Non-pigmented ciliary epithelial cell (primary cell): ENCODE results near the gene ELOVL6.
A peak's percentile ranks its signal among the peaks of the same experiment; 100 is the strongest.
"Not testable (repeated sequence)": the region's sequence is repeated elsewhere in the genome, so short reads cannot be mapped to it uniquely, and the experiment has no call there.

ENCODE experiments used
- DNase-seq: peaks from one replicate; pipeline ENCODE4 v3.0.0-alpha.2; 2010; ENCODE audit warnings: low read depth

The ELOVL6 gene, protein sequence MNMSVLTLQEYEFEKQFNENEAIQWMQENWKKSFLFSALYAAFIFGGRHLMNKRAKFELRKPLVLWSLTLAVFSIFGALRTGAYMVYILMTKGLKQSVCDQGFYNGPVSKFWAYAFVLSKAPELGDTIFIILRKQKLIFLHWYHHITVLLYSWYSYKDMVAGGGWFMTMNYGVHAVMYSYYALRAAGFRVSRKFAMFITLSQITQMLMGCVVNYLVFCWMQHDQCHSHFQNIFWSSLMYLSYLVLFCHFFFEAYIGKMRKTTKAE

DNA sequence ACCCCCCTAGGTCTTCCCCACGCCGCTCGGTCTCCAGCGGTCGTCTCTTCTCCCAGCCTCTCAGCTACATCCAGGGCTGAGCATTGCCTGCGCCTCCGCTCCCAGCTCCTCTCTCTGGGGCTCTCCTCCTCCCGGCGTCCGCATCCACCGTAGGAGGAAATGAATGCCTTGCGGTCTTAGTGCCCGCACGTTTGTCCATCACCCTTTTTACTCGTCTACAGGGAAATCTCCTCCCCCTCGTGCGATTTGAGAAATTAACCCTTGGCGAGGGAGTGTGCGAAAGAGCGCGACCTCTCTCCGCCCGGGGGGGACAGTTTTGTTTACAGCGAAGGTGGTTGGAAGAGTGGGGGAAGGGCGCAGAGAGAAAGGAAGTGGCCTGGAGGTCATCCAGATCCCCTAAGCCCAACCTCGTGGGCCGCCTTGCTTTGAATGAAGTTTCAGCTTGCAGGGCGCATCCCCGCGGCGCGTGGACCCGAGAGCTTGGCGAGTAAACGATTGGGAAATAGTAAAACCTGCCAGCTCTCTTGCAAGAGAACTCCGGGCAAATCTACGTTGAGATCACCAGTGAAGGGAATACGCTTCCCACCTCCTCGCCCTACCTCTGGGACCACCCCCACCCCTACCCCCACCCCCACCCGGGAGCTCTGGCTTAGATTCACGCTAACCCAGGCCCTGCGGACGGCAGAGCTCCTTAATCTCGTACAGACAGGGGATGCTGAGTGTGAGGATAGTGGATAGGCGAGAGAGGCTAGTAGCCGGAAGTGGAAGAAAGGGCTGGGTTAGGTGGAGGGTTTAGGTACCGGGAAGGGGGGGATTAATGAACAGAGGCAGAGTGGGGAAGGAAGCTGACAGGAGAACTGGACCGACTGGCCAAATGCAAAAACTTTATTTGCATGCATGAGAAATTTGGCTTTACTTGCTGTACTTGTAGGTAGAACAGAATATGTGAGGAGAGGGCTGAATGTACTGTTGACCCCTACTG is at the start of gene ELOVL6:
ELOVL6 (minus strand) TSS at position 181 of the 982 bp plus-strand sequence. CDS start 280 bp downstream, outside the sequence.
- DNase-seq = no peak

DNA sequence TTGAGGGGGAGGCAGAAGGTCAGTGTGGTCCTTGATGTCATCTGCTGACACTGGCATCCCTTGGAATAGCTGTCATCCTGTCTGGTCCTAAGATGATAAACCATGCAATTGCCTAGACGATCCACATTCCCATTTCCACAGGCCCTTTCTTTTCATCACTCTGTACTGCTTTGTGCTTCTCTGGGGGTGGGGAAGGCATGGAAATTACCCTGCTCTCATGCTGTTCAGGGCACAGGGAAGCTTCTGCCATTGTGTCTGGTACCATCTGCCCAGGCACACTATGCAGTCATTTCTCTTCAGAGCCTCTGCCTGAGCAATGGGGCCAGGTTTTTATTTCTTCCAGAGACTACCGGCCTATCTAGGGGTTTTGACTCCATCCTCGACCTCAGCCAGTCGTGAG is 49.7 kb upstream of the ELOVL6 start:
- DNase-seq = no peak

DNA sequence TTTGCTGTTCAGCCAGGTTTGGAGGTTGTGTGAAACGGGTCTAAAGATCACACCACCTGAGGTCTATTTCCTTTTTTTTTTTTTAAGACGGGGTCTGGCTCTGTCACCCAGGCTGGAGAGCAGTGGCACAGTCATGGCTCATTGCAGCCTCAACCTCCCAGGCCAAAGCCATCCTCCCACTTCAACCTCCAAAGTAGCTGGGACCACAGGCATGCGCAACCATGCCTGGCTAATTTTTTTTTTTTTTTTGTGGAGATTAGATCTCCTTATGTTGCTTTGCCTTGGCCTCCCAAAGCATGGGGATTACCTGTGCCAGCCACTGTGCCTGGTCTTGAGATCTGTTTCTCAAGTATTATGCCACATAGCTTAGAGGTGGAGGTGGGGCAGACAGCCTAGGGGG is 49.2 kb upstream of the ELOVL6 start:
- no peak for DNase-seq

DNA sequence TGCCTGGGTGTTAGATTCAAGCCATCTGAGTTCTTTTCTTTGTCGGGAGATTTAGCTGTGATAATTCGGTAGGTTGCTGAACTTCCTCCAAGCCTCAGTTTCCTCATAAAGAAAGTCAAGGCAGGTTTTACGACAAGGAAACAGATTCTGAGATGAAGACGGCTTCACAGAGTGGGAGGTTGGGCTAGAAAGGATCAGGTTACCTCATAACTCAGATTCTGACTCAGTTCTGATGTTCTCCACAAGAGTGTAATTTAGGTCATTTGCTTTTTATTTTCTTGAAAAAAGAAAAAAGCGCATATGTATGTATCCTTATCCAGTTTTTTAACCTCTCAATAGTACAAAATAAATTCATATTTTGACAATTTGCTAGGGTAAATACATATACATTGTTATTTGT is 47.2 kb upstream of the ELOVL6 start:
- peak; percentile 24 for DNase-seq

DNA sequence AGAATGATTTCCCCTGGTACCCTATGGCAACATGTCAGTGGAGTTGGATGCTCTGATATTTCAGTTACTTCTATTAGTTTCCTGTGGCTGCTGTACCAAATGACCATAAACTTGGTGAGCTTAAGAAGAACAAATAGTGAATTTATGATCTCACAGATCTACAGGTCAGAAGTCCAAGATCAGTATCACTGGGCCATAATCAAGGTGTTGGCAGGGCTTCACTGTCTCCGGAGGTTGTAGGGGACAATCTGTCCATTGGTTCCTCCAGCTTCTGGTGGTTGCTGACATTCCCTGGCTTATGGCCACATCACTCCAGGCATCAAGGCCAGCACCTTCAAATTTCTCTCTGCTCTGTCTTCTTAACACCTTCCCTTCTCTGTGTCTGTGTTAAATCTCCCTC is 37.9 kb upstream of the ELOVL6 start:
- no peak for DNase-seq

DNA sequence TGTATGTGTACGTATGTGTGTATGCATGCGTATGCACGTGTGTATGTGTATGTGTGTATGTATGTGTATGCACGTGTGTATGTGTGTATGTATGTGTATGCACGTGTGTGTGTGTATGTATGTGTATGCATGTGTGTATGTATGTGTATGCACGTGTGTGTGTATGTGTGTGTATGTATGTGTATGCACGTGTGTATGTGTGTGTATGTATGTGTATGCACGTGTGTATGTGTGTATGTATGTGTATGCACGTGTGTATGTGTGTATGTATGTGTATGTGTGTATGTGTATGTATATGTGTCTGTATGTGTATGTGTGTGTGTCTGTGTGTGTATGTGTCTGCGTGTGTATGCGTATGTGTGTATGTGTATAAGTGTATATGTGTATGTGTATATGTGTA is 35.2 kb upstream of the ELOVL6 start:
- DNase-seq = not testable (repeated sequence)

DNA sequence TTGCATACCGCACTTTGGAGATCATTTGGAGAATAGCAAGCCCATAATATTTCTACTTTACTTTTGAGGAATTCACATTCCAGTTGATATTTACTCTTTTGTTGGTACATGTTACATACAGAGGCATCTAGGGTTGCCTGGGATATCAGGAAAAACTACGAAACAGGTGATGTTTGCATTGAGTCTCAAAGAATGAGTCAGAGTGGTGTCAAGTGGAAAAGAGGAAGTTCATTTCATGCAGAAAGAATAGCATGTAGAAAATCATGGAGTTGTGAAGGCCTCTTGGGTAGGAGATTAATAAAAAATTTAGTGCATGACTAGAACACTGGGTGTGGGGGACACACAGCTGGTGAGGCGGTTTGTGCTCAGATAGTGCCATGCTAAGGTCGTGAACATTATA is 33.5 kb upstream of the ELOVL6 start:
- DNase-seq = no peak

DNA sequence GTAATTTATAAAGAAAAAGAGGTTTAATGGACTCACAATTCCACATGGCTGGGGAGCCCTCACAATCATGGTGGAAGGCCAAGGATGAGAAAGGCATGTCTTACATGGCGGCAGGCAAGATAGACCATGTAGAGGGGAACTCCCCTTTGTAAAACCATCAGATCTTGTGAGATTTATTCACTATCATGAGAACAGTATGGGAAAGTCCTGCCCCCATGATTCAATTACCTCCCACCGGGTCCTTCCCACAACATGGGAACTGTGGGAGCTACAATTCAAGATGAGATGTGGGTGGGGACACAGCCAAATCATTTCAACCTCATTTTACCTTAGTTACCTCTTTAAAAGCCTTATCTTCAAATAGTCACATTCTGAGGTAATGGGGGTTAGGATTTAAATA is 30.9 kb upstream of the ELOVL6 start:
- no peak for DNase-seq

DNA sequence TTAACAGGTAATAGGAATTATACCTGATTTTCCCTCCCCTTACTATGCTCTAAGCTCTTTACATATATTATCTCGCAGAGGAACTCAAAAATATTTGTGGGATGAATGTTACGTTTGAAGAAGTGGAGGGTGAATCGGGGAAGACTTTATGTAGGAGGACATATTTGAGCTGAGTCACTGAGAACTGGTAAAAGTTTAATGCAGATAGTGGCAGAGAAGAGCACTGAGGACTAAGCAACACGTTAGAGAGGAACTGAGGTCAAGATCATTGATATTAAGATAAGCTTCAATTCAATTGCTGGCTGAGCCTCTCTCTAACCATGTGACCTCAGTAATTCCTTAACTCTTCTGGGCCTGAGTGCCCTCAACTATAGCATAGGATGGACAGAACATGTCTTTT is 26.4 kb upstream of the ELOVL6 start:
- peak; percentile 19 for DNase-seq

DNA sequence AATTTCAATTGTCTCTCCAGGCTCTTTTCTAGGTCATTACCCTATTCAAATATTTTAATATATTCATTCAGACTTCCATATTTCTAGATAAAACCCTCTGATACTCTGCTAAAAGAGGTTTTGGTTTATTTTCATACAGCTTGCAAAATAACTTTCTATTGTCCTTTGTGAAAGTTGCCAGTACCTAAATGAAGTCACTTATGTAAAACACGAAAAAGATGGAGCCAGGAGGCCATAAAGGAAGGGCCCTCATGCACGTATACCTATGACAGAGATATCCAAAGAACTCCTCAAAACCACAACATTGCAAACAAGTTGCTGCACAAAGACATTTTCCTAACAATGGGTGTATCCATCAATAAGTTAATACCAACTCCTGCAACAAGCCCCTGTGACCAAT is 25.7 kb upstream of the ELOVL6 start:
- no peak for DNase-seq

DNA sequence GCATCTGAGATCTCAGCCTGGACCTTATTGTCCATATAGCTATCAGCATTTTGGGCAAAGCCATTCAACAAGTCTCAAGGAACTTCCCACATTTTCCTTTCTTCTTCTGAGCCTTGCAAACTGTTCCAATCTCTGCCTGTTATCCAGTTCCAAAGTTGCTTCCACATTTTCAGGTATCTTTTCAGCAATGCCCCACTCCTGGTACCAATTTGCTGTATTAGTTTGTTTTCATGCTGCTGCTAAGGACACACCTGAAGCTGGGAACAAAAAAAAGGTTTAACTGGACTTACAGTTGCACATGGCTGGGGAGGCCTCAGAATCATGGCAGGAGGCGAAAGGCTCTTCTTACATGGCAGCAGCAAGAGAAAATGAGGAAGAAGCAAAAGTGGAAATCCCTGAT is 20.5 kb upstream of the ELOVL6 start:
- DNase-seq = not testable (repeated sequence)

DNA sequence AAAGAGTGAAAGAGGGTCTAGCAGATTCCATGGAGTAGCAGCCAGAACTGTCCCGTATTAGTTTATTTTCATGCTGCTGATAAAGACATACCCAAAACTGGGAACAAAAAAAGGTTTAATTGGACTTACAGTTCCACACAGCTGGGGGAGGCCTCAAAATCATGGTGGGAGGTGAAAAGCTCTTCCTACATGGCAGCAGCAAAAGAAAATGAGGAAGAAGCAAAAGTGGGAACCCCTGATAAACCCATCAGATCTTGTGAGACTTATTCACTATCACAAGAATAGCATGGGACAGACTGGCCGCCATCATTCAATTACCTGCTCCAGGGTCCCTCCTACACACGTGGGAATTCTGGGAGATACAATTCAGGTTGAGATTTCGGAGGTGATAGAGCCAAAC is 18.8 kb upstream of the ELOVL6 start:
- DNase-seq = not testable (repeated sequence)

DNA sequence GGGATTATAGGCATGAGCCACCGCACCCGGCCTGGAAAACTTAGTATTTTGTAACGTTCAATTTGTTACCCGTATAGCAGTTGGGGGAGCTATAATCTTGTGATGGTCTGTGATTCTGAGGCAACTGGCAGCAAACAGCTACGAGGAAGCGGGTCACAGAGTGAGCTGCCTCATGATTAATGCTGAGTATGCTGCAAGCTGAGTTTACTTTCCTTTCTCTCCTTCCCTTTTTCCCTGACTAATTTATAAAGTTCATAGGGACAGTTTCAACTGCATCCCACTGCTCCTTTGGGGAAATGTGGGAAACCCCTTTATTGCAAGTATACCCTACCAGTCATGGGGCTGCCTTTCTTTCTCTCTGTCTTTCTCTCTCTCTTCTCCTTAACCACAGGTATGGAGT is 17.7 kb upstream of the ELOVL6 start:
- DNase-seq = no peak

DNA sequence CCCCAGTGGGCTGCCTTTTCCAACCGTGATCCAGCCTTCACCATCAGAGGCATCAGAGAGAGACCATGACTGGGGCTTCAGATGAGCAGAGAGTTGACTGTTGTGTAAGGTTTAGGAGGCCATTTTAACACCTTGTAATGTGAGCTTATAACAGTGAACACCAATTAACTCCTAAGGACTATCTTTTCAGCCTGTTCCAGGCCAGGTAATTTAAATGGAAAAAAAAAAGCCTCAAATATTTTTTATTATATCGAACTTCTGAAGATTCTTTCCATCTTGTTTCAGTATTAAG is 13.3 kb upstream of the ELOVL6 start:
- no peak for DNase-seq

DNA sequence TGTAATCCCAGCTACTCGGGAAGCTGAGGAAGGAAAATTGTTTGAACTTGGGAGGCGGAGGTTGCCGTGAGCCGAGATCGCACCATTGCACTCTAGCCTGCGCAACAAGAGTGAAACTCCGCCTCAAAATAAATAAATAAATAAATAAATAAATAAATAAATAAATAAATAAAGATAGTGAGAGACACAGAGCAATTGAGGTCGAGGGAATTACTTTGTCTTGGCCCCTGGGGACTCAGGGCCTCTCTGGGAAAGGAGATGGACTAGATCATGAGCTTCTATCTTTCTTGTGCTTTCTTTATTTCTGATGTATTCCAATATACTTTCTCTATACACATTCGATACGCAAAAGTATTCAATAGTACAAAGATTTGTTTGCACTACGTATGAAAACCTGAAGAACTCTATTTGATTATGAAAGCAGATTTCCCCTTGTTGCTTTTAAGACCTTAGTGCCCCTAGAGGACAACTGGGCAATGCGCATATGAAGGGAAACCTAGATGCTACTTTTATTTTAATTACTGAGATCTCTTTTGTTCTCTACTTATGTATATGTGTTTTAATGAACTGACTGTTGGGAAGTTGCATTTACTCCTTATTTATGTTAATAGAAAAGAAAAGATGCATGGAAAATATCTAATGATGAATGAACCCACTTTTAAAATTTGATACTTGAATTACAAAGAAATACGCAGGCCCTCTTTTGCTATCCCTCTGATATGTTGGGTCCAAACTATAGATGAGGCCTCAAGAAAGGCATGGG is 12.8 kb upstream of the ELOVL6 start:
- DNase-seq = no peak

DNA sequence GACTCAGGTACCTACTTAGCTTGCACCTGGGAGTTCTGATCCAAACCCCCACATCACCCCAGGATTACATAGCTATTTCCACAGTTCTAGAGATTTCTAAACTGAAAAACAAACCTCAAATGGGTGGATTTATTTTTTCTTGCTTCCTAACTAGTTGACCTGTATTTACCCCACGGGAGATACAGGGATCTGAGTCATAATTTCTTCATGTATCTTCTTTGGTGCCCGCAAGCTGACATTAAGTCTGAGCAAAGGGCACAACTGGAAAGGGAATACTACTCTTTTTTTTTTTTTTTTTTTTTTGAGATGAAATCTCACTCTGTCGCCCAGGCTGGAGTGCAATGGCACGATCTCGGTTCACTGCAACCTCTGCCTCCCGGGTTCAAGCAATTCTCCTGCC is 10.0 kb upstream of the ELOVL6 start:
- DNase-seq = no peak

DNA sequence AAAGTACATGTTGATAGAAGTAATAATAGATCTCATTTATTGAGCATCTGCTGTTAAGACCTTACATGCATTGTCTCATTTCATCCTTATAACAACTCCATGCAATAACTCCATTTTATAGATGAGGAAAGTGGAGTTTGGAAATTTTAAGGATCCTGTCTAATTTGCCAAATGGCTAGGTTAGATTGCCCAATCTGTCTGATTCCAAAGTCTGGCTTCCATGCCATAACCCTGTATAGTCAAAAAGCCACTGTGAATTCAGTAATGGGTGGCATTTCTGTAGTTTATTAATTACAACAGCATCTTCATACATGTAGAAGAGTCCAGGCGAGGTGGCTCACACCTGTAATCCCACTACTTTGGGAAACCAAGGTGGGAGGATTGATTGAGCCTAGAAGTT is 8.8 kb upstream of the ELOVL6 start:
- no peak for DNase-seq

DNA sequence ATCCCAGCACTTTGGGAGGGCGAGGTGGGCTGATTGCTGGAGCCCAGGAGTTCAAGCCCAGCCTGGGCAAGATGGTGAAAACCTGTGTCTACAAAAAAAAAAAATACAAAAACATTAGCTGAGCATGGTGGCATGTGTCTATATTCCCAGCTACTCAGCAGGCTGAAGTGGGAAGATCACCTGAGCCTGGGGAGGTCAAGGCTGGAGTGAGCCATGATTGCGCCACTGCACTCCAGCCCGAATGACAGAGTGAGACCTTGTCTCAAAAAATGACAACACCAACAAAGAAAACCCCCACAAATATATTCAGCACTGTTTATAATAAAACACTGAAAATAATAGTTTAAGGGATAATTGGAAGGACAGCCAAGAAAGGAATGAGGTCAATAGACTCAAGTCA is 3.6 kb upstream of the ELOVL6 start:
- DNase-seq = no peak

DNA sequence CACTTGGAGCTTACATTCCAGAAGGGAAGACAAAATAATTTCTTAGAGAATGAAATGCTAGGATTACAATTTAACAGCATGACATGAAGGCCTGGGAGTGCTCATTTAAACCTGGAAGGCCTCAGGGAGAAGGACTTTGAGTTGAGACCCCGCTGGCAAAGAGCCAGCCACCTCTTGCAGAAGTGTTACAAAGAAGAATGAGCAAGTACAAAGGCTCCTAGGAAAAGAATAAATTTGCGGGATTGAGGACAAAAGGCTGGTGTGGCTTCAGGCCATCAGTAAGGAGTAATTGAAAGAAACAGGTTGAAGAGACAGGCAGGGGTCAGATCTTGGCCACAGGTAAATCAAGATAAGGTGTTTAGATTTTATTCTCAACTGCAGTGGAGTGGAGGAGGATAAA is 3.1 kb upstream of the ELOVL6 start:
- DNase-seq = no peak

DNA sequence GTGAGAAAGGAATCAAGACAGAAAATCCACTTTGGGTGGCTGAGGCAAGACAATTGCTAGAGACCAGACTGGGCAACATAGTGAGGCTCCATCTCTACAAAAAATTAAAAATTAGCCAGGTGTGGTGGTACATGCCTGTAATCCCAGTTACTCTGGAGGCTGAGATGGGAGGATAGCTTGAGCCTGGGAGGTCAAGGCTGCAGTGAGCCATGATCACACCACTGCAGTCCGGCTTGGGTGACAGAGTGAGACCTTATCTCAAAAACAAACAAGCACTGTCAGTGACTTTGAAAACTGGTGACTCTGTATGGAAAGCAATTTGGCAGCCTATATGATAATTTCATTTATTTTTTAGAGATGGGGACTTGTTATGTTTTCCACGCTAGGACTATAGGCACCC is 2.3 kb upstream of the ELOVL6 start:
- DNase-seq = no peak

DNA sequence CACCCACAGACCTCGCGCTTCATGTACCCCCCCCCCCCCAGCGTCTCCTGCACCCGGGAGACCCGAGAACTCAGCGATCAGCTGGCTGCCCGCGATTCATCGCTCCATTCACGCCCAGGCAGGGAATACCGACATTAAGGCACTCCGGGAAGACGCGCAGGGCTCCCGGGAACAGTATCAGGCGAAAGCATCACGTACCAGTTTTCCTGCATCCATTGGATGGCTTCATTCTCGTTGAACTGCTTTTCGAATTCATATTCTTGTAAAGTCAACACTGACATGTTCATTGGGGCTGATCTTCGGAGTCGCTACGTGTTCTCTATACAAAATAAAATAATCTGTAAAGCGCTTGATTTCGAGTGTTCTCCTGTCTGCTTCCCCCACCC is 373 bp downstream of the ELOVL6 start:
- no peak for DNase-seq

DNA sequence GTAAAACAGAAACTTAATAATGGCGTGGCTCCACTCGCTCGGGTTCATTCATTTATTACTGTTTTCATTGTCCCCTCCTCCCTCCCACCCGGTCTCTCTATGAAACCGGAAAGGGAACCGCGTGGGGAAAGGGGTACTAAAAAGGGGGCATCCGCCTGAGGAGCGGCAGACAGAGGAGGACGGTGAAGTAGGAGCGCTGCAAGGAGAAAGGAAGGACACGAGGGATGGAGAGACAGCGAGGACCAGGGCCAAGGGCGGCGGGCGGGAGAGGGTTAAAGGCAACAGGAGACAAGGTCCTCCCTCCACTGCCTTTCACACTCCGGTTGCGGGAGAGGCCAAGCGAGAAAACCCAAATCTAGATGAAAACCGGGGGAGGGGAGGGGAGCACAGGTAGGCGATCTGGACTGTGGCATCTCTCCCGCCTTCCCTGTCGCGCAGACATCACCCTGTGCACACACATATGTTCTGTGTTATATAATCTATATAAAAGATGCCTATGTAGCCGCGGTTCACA is 829 bp downstream of the ELOVL6 start:
- no peak for DNase-seq
